ENCODE data around the gene OR5M10.

GRCh38 chr11:56624661-56625110 is 47.2 kb upstream of the OR5M10 start:
- TF ChIP-seq EZH2phosphoT487 (IDR thresholded peaks at IDR 0.05; ENCODE audit: insufficient read depth, low read depth) (no peak), EZH2 (IDR thresholded peaks at IDR 0.05; ENCODE audit: insufficient read depth, poor library complexity, severe bottlenecking) (no peak)

All from GM23248 (cell line).